Measurements from ENCODE around the gene NPHP1. TPM values are rescaled to one million over a fixed set of nuclear protein-coding genes. Genes with fewer than 3 reads are reported as not detected.
"Not testable (repeated sequence)": the region's sequence is repeated elsewhere in the genome, so short reads cannot be mapped to it uniquely, and the experiment has no call there.

The NPHP1 gene
- total and polyA plus RNA-seq, 2 of the 8 experiments (the other 6 are each of a cell fraction or from before 2014, with no cell fraction given) = 1.4 to 2.8 TPM

GRCh38 chr2:110213522-110213921 lies 8.7 kb upstream of the NPHP1 start:
- H3K79me2 ChIP-seq (ENCODE audit: control insufficient read depth in 1 of 2, insufficient read depth in 2 of 2, low read length in 2 of 2); H3K36me3 ChIP-seq (ENCODE audit: control insufficient read depth in 2 of 4, insufficient read depth in 4 of 4, low read length in 3 of 4); H2BK120ac ChIP-seq (replicated peaks; ENCODE audit: low read depth, low read length); H4K8ac ChIP-seq (ENCODE audit: extremely low read depth, insufficient read depth, low read length); DNase-seq (ENCODE audit: low read depth in 1 of 2, low spot score in 2 of 2); H3K4me3 ChIP-seq (ENCODE audit: extremely low read depth in 1 of 4, insufficient read depth in 2 of 4, low read depth in 3 of 4, low read length in 4 of 4); H3K27me3 ChIP-seq (replicated peaks in 1 of 4; ENCODE audit: control insufficient read depth in 3 of 4, extremely low read depth in 1 of 4, insufficient read depth in 3 of 4, low read length in 3 of 4); POLR2A ChIA-PET (ENCODE audit: partially characterized antibody); H4K20me1 ChIP-seq (replicated peaks in 1 of 2; ENCODE audit: control insufficient read depth in 1 of 2, insufficient read depth in 2 of 2, low read length in 2 of 2); H3K9ac ChIP-seq (replicated peaks in 1 of 4; ENCODE audit: extremely low read depth in 1 of 4, low read depth in 3 of 4, low read length in 3 of 4); H2BK12ac ChIP-seq (ENCODE audit: low read depth, low read length); H4K91ac ChIP-seq (replicated peaks; ENCODE audit: insufficient read length, low read length); H3K27ac ChIP-seq (ENCODE audit: low read depth, low read length); H4K5ac ChIP-seq (ENCODE audit: insufficient read length, low read depth, low read length); H3K4me2 ChIP-seq (ENCODE audit: insufficient read depth in 1 of 2, low read depth in 2 of 2, low read length in 2 of 2); H3K14ac ChIP-seq (ENCODE audit: insufficient read length); H3K18ac ChIP-seq (ENCODE audit: extremely low read depth, low read length); H3K56ac ChIP-seq (replicated peaks; ENCODE audit: insufficient read length, low read depth, low read length); H3K4me1 ChIP-seq (replicated peaks in 1 of 4; ENCODE audit: control insufficient read depth in 3 of 4, insufficient read depth in 4 of 4, low read length in 3 of 4); H3K23me2 ChIP-seq (ENCODE audit: low read depth, low read length); H2AK5ac ChIP-seq (ENCODE audit: low read depth, low read length); H2BK15ac ChIP-seq (ENCODE audit: low read length); H2AFZ ChIP-seq (ENCODE audit: low read length); H2BK20ac ChIP-seq (ENCODE audit: low read length); H3K79me1 ChIP-seq (ENCODE audit: low read depth, low read length); FAIRE-seq; CTCF ChIA-PET (ENCODE audit: partially characterized antibody); H3K23ac ChIP-seq (ENCODE audit: insufficient read length); H3K4ac ChIP-seq (replicated peaks; ENCODE audit: insufficient read length, low read depth, low read length); H2BK5ac ChIP-seq (ENCODE audit: low read depth, low read length): not testable (repeated sequence)
- H3K9me3 ChIP-seq (ENCODE audit: insufficient read depth in 2 of 2, low read depth in 1 of 2, low read length in 1 of 2) = peaks cover 7 to 17% of the 10 kb centered on the region in 2 experiments; a peak in 3 of 4 replicates
- WGBS, 2 experiments (ENCODE audit: extremely low coverage in 1 of 2, insufficient coverage in 1 of 2, insufficient read length in 1 of 2, insufficient replicate concordance in 2 of 2, low coverage in 1 of 2, low lambda C conversion rate in 2 of 2, missing lambda C conversion rate in 1 of 2) = 93% methylated on average over 3 of the region's 3 CpGs; no CpG with 5 or more reads in 1 of the 2 experiments
